T-helper 2 cell treated with Interferon-gamma antibody and Interleukin-4, amounts not matched to agents 5 μg/mL and 100 μg/mL, for 36 hours (primary cell): ENCODE data around the gene IQSEC2.

Source experiments
- DNase-seq: peaks from one replicate; pipeline ENCODE4 v3.0.0; 2021; ENCODE audit warnings: low spot score
- H3K27ac Mint-ChIP-seq: one replicate; pipeline ENCODE4 v1.8.0; 2021; ENCODE audit warnings: mild to moderate bottlenecking, mixed read lengths
- H3K27me3 Mint-ChIP-seq: one replicate; pipeline ENCODE4 v1.8.0; 2021; ENCODE audit warnings: low read depth, mixed read lengths
- H3K36me3 Mint-ChIP-seq: one replicate; pipeline ENCODE4 v1.8.0; 2021; ENCODE audit warnings: low read depth, mixed read lengths
- H3K4me1 Mint-ChIP-seq: one replicate; pipeline ENCODE4 v1.8.0; 2021; ENCODE audit warnings: low read depth, mixed read lengths
- H3K4me3 Mint-ChIP-seq: one replicate; pipeline ENCODE4 v1.8.0; 2022; ENCODE audit warnings: mild to moderate bottlenecking, moderate library complexity, mixed read lengths
- H3K9me3 Mint-ChIP-seq: one replicate; pipeline ENCODE4 v1.8.0; 2021; ENCODE audit warnings: mixed read lengths

Gene IQSEC2

DNA sequence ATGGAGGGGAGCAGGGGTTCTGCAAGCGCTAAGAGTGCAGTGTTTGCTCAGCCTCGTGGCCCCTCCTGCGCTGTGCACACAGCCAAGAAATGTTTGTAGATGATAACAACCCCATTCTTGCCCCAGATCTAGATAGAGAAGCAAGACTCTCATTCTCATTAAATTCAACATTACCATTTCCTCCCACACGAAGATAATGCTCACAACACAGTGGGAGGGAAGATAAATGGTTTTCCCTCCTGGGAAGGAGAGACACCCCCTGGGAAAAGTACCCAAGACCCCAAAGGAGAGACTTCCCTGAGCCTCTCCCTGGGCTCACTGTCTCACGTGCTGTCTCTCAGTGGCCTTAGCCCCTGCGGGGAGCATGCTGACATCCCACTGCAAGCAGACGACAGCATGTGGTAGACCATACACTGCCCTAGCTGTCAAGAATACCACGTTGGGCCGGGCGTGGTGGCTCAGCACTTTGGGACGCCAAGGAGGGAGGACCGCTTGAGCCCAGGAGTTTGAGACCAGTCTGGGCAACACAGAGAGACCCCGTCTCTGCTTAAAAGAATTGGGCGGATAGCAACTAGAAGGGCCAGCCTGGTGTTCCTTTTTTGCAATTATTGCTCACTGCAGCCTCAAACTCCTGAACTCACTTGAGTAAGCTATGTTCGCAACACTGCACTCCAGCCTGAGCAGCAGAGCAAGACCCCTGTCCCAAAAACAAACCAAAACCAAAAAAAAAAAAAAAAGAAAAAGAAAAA lies 34.9 kb upstream of the IQSEC2 start:
- no peak for DNase-seq
- Mint-ChIP-seq H3K27ac (no peak overlapping the region), H3K4me1 (peaks cover 3% of the 10 kb centered on the region), H3K9me3 (no peaks in the 10 kb centered on the region), H3K27me3 (peaks cover 26% of the 10 kb centered on the region), H3K4me3 (no peak overlapping the region), H3K36me3 (no peaks in the 10 kb centered on the region)

- no peaks in the 10 kb centered on the region for H3K36me3 Mint-ChIP-seq
- H3K4me1 Mint-ChIP-seq: no peaks in the 10 kb centered on the region
- no peak overlapping the region for H3K4me3 Mint-ChIP-seq
- H3K27me3 Mint-ChIP-seq: peaks cover 12% of the 10 kb centered on the region
- DNase-seq: no peak
- no peaks in the 10 kb centered on the region for H3K9me3 Mint-ChIP-seq
- no peak overlapping the region for H3K27ac Mint-ChIP-seq
Observed at GRCh38 chrX:53313728-53314105, 32.3 kb upstream of the IQSEC2 start.

- Mint-ChIP-seq H3K27me3 (peaks cover 7% of the 10 kb centered on the region), H3K36me3 (no peaks in the 10 kb centered on the region), H3K9me3 (no peaks in the 10 kb centered on the region), H3K4me3 (no peak overlapping the region), H3K27ac (no peak overlapping the region), H3K4me1 (no peaks in the 10 kb centered on the region)
- peak; percentile 28 for DNase-seq
Observed at GRCh38 chrX:53312946-53313727, 31.8 kb upstream of the IQSEC2 start.

DNA sequence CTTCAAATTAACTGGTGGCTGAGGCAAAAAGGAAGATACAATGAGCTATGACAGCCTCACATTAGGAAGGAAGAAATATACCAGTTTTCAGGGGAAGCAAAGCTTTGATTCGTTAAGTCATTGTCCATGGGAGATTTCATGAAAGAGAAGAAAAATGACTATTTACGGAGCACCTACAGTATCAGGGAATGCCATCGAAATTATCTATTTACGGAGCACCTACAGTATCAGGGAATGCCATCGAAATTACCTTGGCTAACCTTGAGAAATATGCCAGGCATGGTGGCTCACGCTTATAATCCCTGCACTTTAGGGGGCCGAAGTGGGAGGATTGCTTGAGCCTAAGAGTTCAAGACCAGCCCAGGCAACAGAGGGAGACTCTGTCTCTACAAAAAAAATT lies 28.5 kb upstream of the IQSEC2 start:
- H3K27ac Mint-ChIP-seq: no peak overlapping the region
- H3K27me3 Mint-ChIP-seq: no peaks in the 10 kb centered on the region
- no peaks in the 10 kb centered on the region for H3K9me3 Mint-ChIP-seq
- no peaks in the 10 kb centered on the region for H3K4me1 Mint-ChIP-seq
- H3K36me3 Mint-ChIP-seq: no peaks in the 10 kb centered on the region
- DNase-seq: no peak
- no peak overlapping the region for H3K4me3 Mint-ChIP-seq

DNA sequence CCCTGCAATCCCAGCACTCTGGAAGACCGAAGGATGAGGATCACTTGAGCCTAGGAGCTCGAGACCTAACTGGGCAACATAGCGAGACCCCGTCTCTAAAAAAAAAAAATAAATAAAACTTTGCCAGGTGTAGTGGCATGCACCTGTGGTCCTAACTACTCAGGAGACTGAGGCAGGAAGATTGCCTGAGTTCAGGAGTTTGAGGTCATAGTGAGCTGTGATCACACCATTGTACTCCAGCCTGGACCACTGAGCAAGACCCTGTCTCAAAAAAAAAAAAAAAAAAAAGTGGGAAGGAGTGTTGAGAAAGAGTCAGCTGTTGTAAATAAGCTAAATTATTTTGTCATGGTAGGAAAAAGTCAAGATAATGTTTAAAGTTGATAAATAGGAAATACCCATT lies 27.5 kb upstream of the IQSEC2 start:
- DNase-seq: no peak
- Mint-ChIP-seq H3K4me3 (no peak overlapping the region), H3K36me3 (no peaks in the 10 kb centered on the region), H3K27ac (no peak overlapping the region), H3K9me3 (no peaks in the 10 kb centered on the region), H3K27me3 (no peaks in the 10 kb centered on the region), H3K4me1 (no peaks in the 10 kb centered on the region)

- H3K36me3 Mint-ChIP-seq: no peaks in the 10 kb centered on the region
- DNase-seq: no peak
- H3K9me3 Mint-ChIP-seq: no peaks in the 10 kb centered on the region
- no peak overlapping the region for H3K27ac Mint-ChIP-seq
- H3K27me3 Mint-ChIP-seq: no peaks in the 10 kb centered on the region
- no peaks in the 10 kb centered on the region for H3K4me1 Mint-ChIP-seq
- no peak overlapping the region for H3K4me3 Mint-ChIP-seq
Observed at GRCh38 chrX:53305996-53306937, 24.9 kb upstream of the IQSEC2 start.

DNA sequence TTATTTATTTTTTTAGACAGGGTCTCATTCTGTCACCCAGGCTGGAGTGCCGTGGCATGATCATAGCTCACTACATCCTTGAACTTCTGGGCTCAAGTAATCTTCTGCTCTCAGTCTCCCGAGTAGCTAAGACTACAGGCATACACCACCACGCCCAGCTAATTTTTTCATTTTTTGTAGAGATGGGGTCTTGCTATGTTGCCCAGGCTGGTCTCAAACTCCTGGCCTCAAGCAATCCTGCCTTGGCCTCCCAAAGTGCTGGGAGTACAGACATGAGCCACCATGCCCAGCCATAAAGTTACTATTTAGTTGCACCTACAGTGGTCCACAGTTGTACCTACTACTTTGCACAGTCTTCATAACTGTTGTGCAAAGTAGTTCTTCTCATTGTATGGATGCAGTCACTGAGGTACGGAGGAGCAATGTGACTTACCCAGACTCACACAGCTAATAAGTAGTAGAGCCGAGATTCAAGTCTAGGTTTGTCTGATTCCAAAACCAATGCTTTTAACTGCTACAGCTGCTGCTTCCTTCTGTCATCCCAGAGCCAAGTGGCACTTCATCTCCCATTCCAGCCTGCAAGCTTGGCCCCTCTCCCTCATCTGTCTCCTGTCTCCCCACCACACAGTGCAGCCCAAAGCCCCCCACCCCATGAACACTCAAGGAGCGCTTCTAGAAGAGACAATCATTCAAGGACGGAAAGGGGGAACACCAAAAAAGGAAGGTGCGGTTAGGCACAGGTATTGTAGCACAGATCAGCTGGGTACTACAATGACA lies 24.0 kb upstream of the IQSEC2 start:
- H3K27me3 Mint-ChIP-seq: no peaks in the 10 kb centered on the region
- no peak for DNase-seq
- H3K27ac Mint-ChIP-seq: no peak overlapping the region
- H3K9me3 Mint-ChIP-seq: no peaks in the 10 kb centered on the region
- H3K4me1 Mint-ChIP-seq: no peaks in the 10 kb centered on the region
- no peaks in the 10 kb centered on the region for H3K36me3 Mint-ChIP-seq
- no peak overlapping the region for H3K4me3 Mint-ChIP-seq

DNA sequence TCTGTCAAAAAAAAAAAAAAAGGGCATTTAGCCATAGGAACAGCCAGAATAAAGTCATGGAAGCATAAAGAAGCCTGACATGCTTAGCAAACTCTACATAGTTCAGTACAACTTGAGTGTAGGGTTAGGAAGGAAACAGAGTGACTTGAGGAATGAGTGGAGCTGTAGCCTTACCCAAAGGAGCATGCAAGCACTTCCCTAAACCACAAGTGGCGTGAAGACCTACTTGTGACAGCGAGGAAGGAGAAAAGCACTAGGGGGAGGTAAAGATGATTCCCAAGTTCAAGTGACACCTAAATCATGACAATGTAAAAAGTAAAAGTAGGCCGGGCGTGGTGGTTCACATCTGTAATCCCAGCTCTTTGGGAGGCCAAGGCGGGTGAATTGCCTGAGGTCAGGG lies 21.8 kb upstream of the IQSEC2 start:
- Mint-ChIP-seq H3K27ac (no peak overlapping the region), H3K36me3 (no peaks in the 10 kb centered on the region), H3K27me3 (peaks cover 8% of the 10 kb centered on the region), H3K4me1 (no peaks in the 10 kb centered on the region), H3K9me3 (no peaks in the 10 kb centered on the region), H3K4me3 (no peak overlapping the region)
- DNase-seq: no peak

- H3K27ac Mint-ChIP-seq: no peak overlapping the region
- DNase-seq: no peak
- H3K9me3 Mint-ChIP-seq: no peaks in the 10 kb centered on the region
- H3K27me3 Mint-ChIP-seq: peaks cover 8% of the 10 kb centered on the region
- H3K36me3 Mint-ChIP-seq: no peaks in the 10 kb centered on the region
- H3K4me3 Mint-ChIP-seq: no peak overlapping the region
- H3K4me1 Mint-ChIP-seq: no peaks in the 10 kb centered on the region
Observed at GRCh38 chrX:53300157-53300556, 18.8 kb upstream of the IQSEC2 start.

DNA sequence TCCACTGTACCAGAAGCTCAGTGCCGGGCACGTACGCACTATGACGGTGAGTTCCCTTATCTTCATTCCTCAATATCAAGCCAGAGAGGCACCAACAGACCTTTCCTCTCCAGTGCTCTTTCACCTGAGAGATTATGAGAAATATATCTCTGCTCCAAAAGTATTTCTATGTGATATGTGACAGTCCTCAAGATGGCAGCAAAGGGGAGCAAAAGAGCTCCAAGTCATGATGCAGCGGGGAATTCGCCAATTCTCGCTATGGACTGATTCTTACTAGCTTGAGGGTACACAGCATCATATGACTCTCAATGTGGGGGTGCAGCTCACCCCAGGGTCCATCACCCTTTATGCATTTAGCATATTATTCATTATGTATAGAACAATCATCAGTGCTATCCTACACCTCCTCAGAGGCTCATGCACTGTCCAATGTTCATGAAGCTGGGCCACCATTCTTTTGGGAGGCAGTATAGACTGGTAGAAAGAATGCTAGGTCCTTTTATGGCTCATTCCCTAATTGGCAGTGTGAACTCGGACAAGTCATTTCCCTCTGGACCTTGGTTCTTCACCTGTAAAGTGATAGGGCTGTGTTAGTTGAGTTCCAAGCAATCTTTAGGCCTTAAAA lies 12.8 kb upstream of the IQSEC2 start:
- Mint-ChIP-seq H3K9me3 (no peaks in the 10 kb centered on the region), H3K36me3 (no peaks in the 10 kb centered on the region), H3K27me3 (peaks cover 2% of the 10 kb centered on the region), H3K27ac (no peak overlapping the region), H3K4me3 (no peak overlapping the region), H3K4me1 (no peaks in the 10 kb centered on the region)
- no peak for DNase-seq

DNA sequence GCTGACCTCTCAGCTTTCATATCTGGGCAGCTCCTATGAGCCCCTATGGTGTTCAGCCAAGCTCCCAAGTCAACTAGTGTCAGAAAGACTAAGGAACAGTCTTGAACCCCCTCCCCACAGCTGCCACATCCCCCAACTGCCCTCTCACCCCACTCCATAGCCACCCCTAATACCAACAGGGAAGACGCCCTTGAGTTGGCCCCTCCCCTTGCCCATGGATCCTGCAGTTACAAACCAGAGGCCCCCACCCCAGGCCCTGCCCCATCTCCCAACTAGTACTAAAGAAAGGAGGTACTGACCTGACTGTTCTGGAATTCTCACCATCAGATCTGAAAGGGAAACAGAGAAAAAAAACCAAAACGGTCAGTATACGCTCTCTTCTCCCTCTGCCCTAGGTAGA lies 10.2 kb upstream of the IQSEC2 start:
- Mint-ChIP-seq H3K9me3 (no peaks in the 10 kb centered on the region), H3K4me3 (no peak overlapping the region), H3K27me3 (no peaks in the 10 kb centered on the region), H3K4me1 (peaks cover 13% of the 10 kb centered on the region), H3K36me3 (no peaks in the 10 kb centered on the region), H3K27ac (no peak overlapping the region)
- no peak for DNase-seq

GRCh38 chrX:53290441-53291041 lies 9.2 kb upstream of the IQSEC2 start:
- H3K4me1 Mint-ChIP-seq: peaks cover 13% of the 10 kb centered on the region
- H3K27me3 Mint-ChIP-seq: no peaks in the 10 kb centered on the region
- no peaks in the 10 kb centered on the region for H3K9me3 Mint-ChIP-seq
- no peak overlapping the region for H3K4me3 Mint-ChIP-seq
- no peak for DNase-seq
- H3K27ac Mint-ChIP-seq: no peak overlapping the region
- no peaks in the 10 kb centered on the region for H3K36me3 Mint-ChIP-seq

- no peak for DNase-seq
- no peaks in the 10 kb centered on the region for H3K9me3 Mint-ChIP-seq
- H3K4me1 Mint-ChIP-seq: peaks cover 17% of the 10 kb centered on the region
- peak overlapping the region; percentile 72 for H3K27ac Mint-ChIP-seq
- no peaks in the 10 kb centered on the region for H3K27me3 Mint-ChIP-seq
- peak overlapping the region; percentile 57 for H3K4me3 Mint-ChIP-seq
- no peaks in the 10 kb centered on the region for H3K36me3 Mint-ChIP-seq
Observed at GRCh38 chrX:53288189-53288588, 6.8 kb upstream of the IQSEC2 start.
